SK-N-SH (cell line): ENCODE measurements around the gene DND1. TPM values are rescaled to one million over a fixed set of nuclear protein-coding genes. Genes with fewer than 3 reads are reported as not detected.
"Not testable (repeated sequence)": the region's sequence is repeated elsewhere in the genome, so short reads cannot be mapped to it uniquely, and the experiment has no call there.

ENCODE experiments used
- CTCF ChIA-PET: fragments of 300-600, 350-600 bp; formaldehyde crosslinking; extraction: SDS; loops from one replicate; lab custom pipeline; 2021; lab: Yijun Ruan, JAX
- POLR2A ChIA-PET: fragments of 350-600 bp; sonication (Branson Sonifier 250); formaldehyde crosslinking; extraction: SDS; loops from one replicate; lab custom pipeline; 2020; ENCODE audit warnings: antibody characterized with exemption, inconsistent platforms; lab: Yijun Ruan, JAX
- DNase-seq: peaks from one replicate; pipeline ENCODE4 v3.0.0; 2012
- H2AFZ ChIP-seq: fragments of 200-600 bp; sonication (generic); 2 replicates; pipeline ENCODE4 v1.8.1; 2016; ENCODE audit warnings: antibody characterized with exemption, mild to moderate bottlenecking, low read depth
- H3F3A ChIP-seq: fragments of 200-600 bp; sonication (generic); replicated peaks from 2 replicates; pipeline ENCODE3; 2016; ENCODE audit warnings: antibody characterized with exemption, mild to moderate bottlenecking; ENCODE audit not compliant: insufficient read depth
- H3K27ac ChIP-seq, 2 experiments: fragments of 200-500 bp in 1 of 2; fragments of 200-600 bp in 1 of 2; sonication (Bioruptor generic) in 1 of 2; sonication (generic), shearing (Covaris generic) in 1 of 2; 2 replicates each; pipeline versions ENCODE4 v1.5.1 to v1.6.1; 2014 to 2016; ENCODE audit warnings: low read depth in 2 of 2, inconsistent platforms in 1 of 2, low read length in 1 of 2, mild to moderate bottlenecking in 1 of 2, mixed read lengths in 1 of 2
- H3K27me3 ChIP-seq: fragments of 200-600 bp; sonication (generic), shearing (Covaris generic); 2 replicates; pipeline ENCODE4 v1.6.1; 2016; ENCODE audit warnings: mixed run types; ENCODE audit not compliant: insufficient read depth
- H3K36me3 ChIP-seq, 2 experiments: fragments of 200-500 bp in 1 of 2; fragments of 200-600 bp in 1 of 2; sonication (Bioruptor generic) in 1 of 2; sonication (generic) in 1 of 2; replicated peaks in 1 of 2; 2 replicates each; pipeline versions ENCODE3 to v1.5.1; 2014 to 2016; ENCODE audit warnings: low read length in 1 of 2, mild to moderate bottlenecking in 1 of 2; ENCODE audit not compliant: insufficient read depth in 2 of 2, control insufficient read depth in 1 of 2
- H3K4me1 ChIP-seq, 2 experiments: fragments of 200-500 bp in 1 of 2; fragments of 200-600 bp in 1 of 2; sonication (Bioruptor generic) in 1 of 2; sonication (generic), shearing (Covaris generic) in 1 of 2; 2 replicates each; pipeline versions ENCODE4 v1.5.1 to v1.6.1; 2014 to 2016; ENCODE audit warnings: low read depth in 1 of 2, low read length in 1 of 2, mixed run types in 1 of 2; ENCODE audit not compliant: insufficient read depth in 2 of 2, control insufficient read depth in 1 of 2
- H3K4me2 ChIP-seq: fragments of 200-600 bp; sonication (generic), shearing (Covaris generic); 2 replicates; pipeline ENCODE4 v1.6.1; 2017; ENCODE audit warnings: mixed run types
- H3K4me3 ChIP-seq, 2 experiments: fragments of 200-500 bp in 1 of 2; fragments of 200-600 bp in 1 of 2; sonication (Bioruptor generic) in 1 of 2; sonication (generic), shearing (Covaris generic) in 1 of 2; 2 replicates each; pipeline versions ENCODE4 v1.5.1 to v1.8.1; 2014 to 2016; ENCODE audit warnings: low read depth in 2 of 2, inconsistent platforms in 1 of 2, low read length in 1 of 2, mild to moderate bottlenecking in 1 of 2, mixed read lengths in 1 of 2, moderate library complexity in 1 of 2
- H3K79me2 ChIP-seq: fragments of 200-600 bp; sonication (generic); 2 replicates; pipeline ENCODE4 v1.8.1; 2017; ENCODE audit warnings: mild to moderate bottlenecking; ENCODE audit not compliant: insufficient read depth
- H3K9ac ChIP-seq: fragments of 200-600 bp; sonication (generic); 2 replicates; pipeline ENCODE4 v1.6.1; 2017; ENCODE audit warnings: mixed run types
- H3K9me2 ChIP-seq: fragments of 200-600 bp; sonication (generic); 2 replicates; pipeline ENCODE4 v1.6.1; 2017; ENCODE audit warnings: mixed run types
- H3K9me3 ChIP-seq: fragments of 200-600 bp; sonication (generic); 2 replicates; pipeline ENCODE4 v1.6.1; 2017; ENCODE audit warnings: mixed run types, mild to moderate bottlenecking, moderate library complexity
- H4K20me1 ChIP-seq: fragments of 200-600 bp; sonication (generic); 2 replicates; pipeline ENCODE4 v1.6.1; 2017; ENCODE audit warnings: mild to moderate bottlenecking, mixed run types; ENCODE audit not compliant: insufficient read depth
- CHD2 ChIP-seq: fragments of 150-350 bp; IDR thresholded peaks from 2 replicates; pipeline ENCODE4 v1.6.1; 2018; ENCODE audit warnings: low read length; ENCODE audit not compliant: partially characterized antibody
- ELF1 ChIP-seq: IDR thresholded peaks from 2 replicates; pipeline ENCODE4 v1.4.0; 2012
- EZH2phosphoT487 ChIP-seq: fragments of 200-600 bp; sonication (generic); IDR thresholded peaks from 2 replicates; pipeline ENCODE4 v1.6.1; 2017; ENCODE audit warnings: low read depth, mixed run types, mild to moderate bottlenecking, antibody characterized with exemption, moderate library complexity, borderline replicate concordance
- FOSL2 ChIP-seq: IDR thresholded peaks from 2 replicates; pipeline ENCODE4 v1.4.0; 2012; ENCODE audit warnings: low read depth, mild to moderate bottlenecking, moderate library complexity, borderline replicate concordance
- GATA2 ChIP-seq: sonication (generic); formaldehyde crosslinking; IDR thresholded peaks from 2 replicates; pipeline ENCODE4 v1.5.0; 2020; ENCODE audit warnings: mild to moderate bottlenecking, missing genetic modification reagents
- MEF2A ChIP-seq: IDR thresholded peaks from 2 replicates; pipeline ENCODE4 v1.4.0; 2012; ENCODE audit warnings: low read depth, borderline replicate concordance
- MXI1 ChIP-seq: IDR thresholded peaks from 2 replicates; pipeline ENCODE4 v1.6.1; 2012; ENCODE audit warnings: mild to moderate bottlenecking, low read depth, low read length, improper control_type of control experiment
- POLR2AphosphoS5 ChIP-seq: IDR thresholded peaks from 2 replicates; pipeline ENCODE4 v1.6.1; 2012; ENCODE audit warnings: low read depth, low read length
- SIN3A ChIP-seq: IDR thresholded peaks from 2 replicates; pipeline ENCODE4 v1.6.1; 2012; ENCODE audit warnings: low read depth, mild to moderate bottlenecking, low read length, moderate library complexity, borderline replicate concordance
- USF1 ChIP-seq: IDR thresholded peaks from 2 replicates; pipeline ENCODE4 v1.4.0; 2012; ENCODE audit warnings: low read depth, borderline replicate concordance
- WGBS: methylation state at CpG from one replicate; pipeline ENCODE4 v1.1.6; 2017; ENCODE audit warnings: low lambda C conversion rate; 5-methylcytosine and 5-hydroxymethylcytosine counted together
- polyA plus RNA-seq, 3 experiments: library from polyadenylated mRNA; depleted of rRNA; stranded (reverse); fragments of >200 nt; gene quantifications; 2 replicates each; pipeline ENCODE4 v1.2.3, GENCODE V29; 2012
- TF ChIP-seq, protein P1 (sequence below): IDR thresholded peaks from 2 replicates; pipeline ENCODE4 v1.4.0; 2012; ENCODE audit warnings: low read depth, borderline replicate concordance
- TF ChIP-seq, protein P2 (sequence below): IDR thresholded peaks from 2 replicates; pipeline ENCODE4; 2012

Gene DND1
- polyA plus RNA-seq, 1 of the 3 experiments (the other 2 are of a cell fraction): 1.2 TPM

GRCh38 chr5:140718266-140718592 lies 44.9 kb upstream of the DND1 start:
- Histone ChIP-seq H4K20me1 (no peaks in the 10 kb centered on the region), H3K4me3 (no peak overlapping the region), H3K9me2 (no peaks in the 10 kb centered on the region)
- TF ChIP-seq SIN3A (no peak), ELF1 (no peak), CHD2 (no peak), FOSL2 (no peak), EZH2phosphoT487 (no peak), MXI1 (no peak), MEF2A (no peak), USF1 (no peak), POLR2AphosphoS5 (no peak), GATA2 (CRISPR knock-in tag) (no peak)
- TF ChIP-seq, protein P1, sequence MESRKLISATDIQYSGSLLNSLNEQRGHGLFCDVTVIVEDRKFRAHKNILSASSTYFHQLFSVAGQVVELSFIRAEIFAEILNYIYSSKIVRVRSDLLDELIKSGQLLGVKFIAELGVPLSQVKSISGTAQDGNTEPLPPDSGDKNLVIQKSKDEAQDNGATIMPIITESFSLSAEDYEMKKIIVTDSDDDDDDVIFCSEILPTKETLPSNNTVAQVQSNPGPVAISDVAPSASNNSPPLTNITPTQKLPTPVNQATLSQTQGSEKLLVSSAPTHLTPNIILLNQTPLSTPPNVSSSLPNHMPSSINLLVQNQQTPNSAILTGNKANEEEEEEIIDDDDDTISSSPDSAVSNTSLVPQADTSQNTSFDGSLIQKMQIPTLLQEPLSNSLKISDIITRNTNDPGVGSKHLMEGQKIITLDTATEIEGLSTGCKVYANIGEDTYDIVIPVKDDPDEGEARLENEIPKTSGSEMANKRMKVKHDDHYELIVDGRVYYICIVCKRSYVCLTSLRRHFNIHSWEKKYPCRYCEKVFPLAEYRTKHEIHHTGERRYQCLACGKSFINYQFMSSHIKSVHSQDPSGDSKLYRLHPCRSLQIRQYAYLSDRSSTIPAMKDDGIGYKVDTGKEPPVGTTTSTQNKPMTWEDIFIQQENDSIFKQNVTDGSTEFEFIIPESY: no peak
- TF ChIP-seq, protein P2, sequence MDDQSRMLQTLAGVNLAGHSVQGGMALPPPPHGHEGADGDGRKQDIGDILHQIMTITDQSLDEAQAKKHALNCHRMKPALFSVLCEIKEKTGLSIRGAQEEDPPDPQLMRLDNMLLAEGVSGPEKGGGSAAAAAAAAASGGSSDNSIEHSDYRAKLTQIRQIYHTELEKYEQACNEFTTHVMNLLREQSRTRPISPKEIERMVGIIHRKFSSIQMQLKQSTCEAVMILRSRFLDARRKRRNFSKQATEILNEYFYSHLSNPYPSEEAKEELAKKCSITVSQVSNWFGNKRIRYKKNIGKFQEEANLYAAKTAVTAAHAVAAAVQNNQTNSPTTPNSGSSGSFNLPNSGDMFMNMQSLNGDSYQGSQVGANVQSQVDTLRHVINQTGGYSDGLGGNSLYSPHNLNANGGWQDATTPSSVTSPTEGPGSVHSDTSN: no peak
- TF ChIP-seq, all 33 proteins: peak for 0
- Histone ChIP-seq H3K4me2 (peak overlapping the region; percentile 67), H3K4me1 (no peaks in the 10 kb centered on the region), H3K36me3 (no peaks in the 10 kb centered on the region), H3K27me3 (no peaks in the 10 kb centered on the region), H3K79me2 (no peaks in the 10 kb centered on the region), H3K9me3 (no peaks in the 10 kb centered on the region), H3K27ac (peak overlapping the region in 1 of 2 experiments; percentile 39; a peak in 1 of 4 replicates), H3K9ac (0 out of 2 replicates have a peak overlapping the region, but pooled peaks have one; percentile 3), H3F3A (peaks cover 9% of the 10 kb centered on the region), H2AFZ (peak overlapping the region; percentile 80)
- CTCF ChIA-PET: interaction anchor here (1.0 to 3.0 kb wide), 4 partner anchors 20 to 358 kb away, joined by 3 to 20 read pairs (median 3); partner anchors contain the start of gene SLC4A9
- 72% methylated on average over 7 of the region's 7 CpGs for WGBS
- DNase-seq: no peak
- POLR2A ChIA-PET: no interaction called here

DNA sequence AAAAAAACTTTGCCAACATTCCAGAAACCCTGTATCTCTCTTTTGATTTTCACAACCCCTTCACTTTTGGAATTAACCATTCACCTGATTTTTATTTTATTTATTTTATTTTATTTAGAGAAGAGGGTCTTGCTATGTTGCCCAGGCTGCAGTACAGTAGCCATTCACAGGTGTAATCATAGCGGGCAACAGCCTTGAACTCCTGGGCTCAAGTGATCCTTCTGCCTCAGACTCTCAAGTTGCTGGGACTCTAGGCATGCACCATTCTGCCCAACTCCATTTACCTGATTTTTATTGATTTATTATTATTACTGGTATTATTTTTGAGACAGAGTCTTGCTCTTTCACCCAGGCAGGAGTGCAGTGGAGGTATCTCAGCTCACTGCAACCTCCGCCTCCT lies 42.9 kb upstream of the DND1 start:
- H3K36me3 ChIP-seq, CTCF ChIA-PET, H3K9ac ChIP-seq, H3K79me2 ChIP-seq, H3K9me2 ChIP-seq, H4K20me1 ChIP-seq, H3K9me3 ChIP-seq, H3K4me2 ChIP-seq, POLR2A ChIA-PET, H3K4me3 ChIP-seq, H3K27ac ChIP-seq, H3K4me1 ChIP-seq, H2AFZ ChIP-seq, H3K27me3 ChIP-seq, DNase-seq: not testable (repeated sequence)
- peaks cover 20% of the 10 kb centered on the region for H3F3A ChIP-seq
- 87% methylated on average over 2 of the region's 2 CpGs for WGBS
